ENCODE results near the gene UROC1. TPM values are rescaled to one million over a fixed set of nuclear protein-coding genes. Genes with fewer than 3 reads are reported as not detected.

The UROC1 gene
- total RNA-seq, 1 experiment from 2014 or later = not detected

DNA sequence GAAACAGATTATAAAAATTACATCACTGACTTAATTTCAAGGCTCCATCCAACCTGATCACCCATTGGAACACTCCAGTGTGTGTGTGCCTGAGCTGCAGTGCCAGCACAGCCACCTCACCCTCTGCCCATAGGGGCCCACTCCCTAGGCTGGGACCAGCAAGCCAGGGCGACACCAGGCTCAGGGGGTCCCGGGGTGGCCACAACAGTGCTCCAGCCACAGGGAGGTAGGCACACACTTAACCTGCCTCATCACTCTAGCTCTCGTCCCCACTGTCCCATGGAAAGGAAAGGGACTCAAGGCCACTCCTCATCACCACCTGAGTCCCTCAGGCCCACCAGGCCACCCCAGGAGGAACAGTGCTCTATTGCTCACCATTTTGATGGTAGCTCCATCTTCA is 66.8 kb downstream of the UROC1 start:
- Histone ChIP-seq H3K36me3 (ENCODE audit: insufficient read depth, low read length, poor library complexity, severe bottlenecking) (peaks cover 56% of the 10 kb centered on the region), H3K9me3 (ENCODE audit: low read depth, low read length, poor library complexity, severe bottlenecking) (no peaks in the 10 kb centered on the region), H3K4me3 (ENCODE audit: low read depth, low read length, poor library complexity, severe bottlenecking) (no peak overlapping the region), H3K27ac (ENCODE audit: low read depth, low read length, poor library complexity, severe bottlenecking) (no peak overlapping the region), H3K4me1 (ENCODE audit: insufficient read depth, low read length, poor library complexity, severe bottlenecking) (no peaks in the 10 kb centered on the region), H3K27me3 (replicated peaks; ENCODE audit: insufficient read depth, low read depth, low read length, poor library complexity) (no peaks in the 10 kb centered on the region)
- ChIA-PET POLR2A (ENCODE audit: low non-redundant PET) (no interaction called here), CTCF (no interaction called here)
- DNase-seq (ENCODE audit: low spot score) = no peak
- intact Hi-C loops (cut with micrococcal nuclease; ENCODE audit: unreplicated experiment) = no loop called here
- TF ChIP-seq EZH2 (IDR thresholded peaks at IDR 0.05; ENCODE audit: borderline replicate concordance, low read depth, low read length, poor library complexity, severe bottlenecking) = no peak
- TF ChIP-seq, protein P1, sequence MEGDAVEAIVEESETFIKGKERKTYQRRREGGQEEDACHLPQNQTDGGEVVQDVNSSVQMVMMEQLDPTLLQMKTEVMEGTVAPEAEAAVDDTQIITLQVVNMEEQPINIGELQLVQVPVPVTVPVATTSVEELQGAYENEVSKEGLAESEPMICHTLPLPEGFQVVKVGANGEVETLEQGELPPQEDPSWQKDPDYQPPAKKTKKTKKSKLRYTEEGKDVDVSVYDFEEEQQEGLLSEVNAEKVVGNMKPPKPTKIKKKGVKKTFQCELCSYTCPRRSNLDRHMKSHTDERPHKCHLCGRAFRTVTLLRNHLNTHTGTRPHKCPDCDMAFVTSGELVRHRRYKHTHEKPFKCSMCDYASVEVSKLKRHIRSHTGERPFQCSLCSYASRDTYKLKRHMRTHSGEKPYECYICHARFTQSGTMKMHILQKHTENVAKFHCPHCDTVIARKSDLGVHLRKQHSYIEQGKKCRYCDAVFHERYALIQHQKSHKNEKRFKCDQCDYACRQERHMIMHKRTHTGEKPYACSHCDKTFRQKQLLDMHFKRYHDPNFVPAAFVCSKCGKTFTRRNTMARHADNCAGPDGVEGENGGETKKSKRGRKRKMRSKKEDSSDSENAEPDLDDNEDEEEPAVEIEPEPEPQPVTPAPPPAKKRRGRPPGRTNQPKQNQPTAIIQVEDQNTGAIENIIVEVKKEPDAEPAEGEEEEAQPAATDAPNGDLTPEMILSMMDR (conservative IDR thresholded peaks at IDR 0.05; ENCODE audit: low read depth, low read length) = no peak
- no TSS peak for BruUV-seq (replicated peaks)

DNA sequence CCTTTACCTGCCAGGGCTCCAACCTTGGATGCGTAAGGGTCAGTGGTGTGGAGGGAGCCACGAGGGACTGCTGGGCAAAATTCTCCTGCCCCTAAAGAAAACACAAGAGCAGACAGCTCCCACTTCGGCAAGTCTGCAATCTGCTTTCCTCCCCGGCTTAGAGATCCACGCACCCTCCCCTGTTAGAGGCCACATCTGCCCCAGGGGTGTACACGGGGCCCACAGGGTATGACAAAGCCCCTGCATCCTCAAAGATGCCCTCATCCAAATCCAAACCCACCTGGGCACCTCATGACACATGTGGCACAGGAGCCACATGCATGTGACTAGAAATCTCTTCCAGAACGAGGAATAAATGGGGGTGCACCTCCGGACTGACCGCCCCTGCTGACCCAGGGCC is 67.4 kb downstream of the UROC1 start:
- H3K27me3 ChIP-seq (replicated peaks; ENCODE audit: insufficient read depth, low read depth, low read length, poor library complexity) = no peaks in the 10 kb centered on the region
- no peak overlapping the region for H3K4me3 ChIP-seq (ENCODE audit: low read depth, low read length, poor library complexity, severe bottlenecking)
- POLR2A ChIA-PET (ENCODE audit: low non-redundant PET) = no interaction called here
- CTCF ChIA-PET = no interaction called here
- no peak for DNase-seq (ENCODE audit: low spot score)
- no peak for TF ChIP-seq EZH2 (IDR thresholded peaks at IDR 0.05; ENCODE audit: borderline replicate concordance, low read depth, low read length, poor library complexity, severe bottlenecking)
- TF ChIP-seq, protein P1 (conservative IDR thresholded peaks at IDR 0.05; ENCODE audit: low read depth, low read length) = no peak
- peaks cover 52% of the 10 kb centered on the region for H3K36me3 ChIP-seq (ENCODE audit: insufficient read depth, low read length, poor library complexity, severe bottlenecking)
- H3K27ac ChIP-seq (ENCODE audit: low read depth, low read length, poor library complexity, severe bottlenecking) = no peak overlapping the region
- no TSS peak for BruUV-seq (replicated peaks)
- intact Hi-C loops (cut with micrococcal nuclease; ENCODE audit: unreplicated experiment) = no loop called here
- no peaks in the 10 kb centered on the region for H3K9me3 ChIP-seq (ENCODE audit: low read depth, low read length, poor library complexity, severe bottlenecking)
- no peaks in the 10 kb centered on the region for H3K4me1 ChIP-seq (ENCODE audit: insufficient read depth, low read length, poor library complexity, severe bottlenecking)

DNA sequence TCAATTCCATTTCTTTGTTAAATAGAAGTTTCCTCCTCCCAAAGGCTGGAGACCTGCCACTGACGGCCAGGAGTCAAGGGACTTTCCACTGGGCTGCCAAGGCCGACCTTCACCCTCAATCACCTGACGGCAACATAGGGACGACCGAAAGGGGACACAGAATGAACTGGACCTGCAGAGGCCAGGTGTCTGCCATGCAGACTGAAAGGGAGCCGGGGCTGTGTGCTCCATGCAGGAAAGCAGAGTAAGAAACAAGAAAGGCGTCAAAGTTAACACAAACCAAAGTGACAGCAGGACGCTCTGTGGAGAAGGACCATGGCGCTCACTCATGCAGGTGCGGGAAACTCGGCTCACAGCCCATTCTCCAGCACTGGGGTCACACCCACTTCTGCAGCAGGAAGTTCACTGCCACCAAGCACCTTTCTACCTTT is 67.9 kb downstream of the UROC1 start:
- POLR2A ChIA-PET (ENCODE audit: low non-redundant PET) = no interaction called here
- no TSS peak for BruUV-seq (replicated peaks)
- DNase-seq (ENCODE audit: low spot score) = no peak
- intact Hi-C loops (cut with micrococcal nuclease; ENCODE audit: unreplicated experiment) = no loop called here
- H3K4me1 ChIP-seq (ENCODE audit: insufficient read depth, low read length, poor library complexity, severe bottlenecking) = no peaks in the 10 kb centered on the region
- H3K27me3 ChIP-seq (replicated peaks; ENCODE audit: insufficient read depth, low read depth, low read length, poor library complexity) = no peaks in the 10 kb centered on the region
- H3K27ac ChIP-seq (ENCODE audit: low read depth, low read length, poor library complexity, severe bottlenecking) = no peak overlapping the region
- H3K36me3 ChIP-seq (ENCODE audit: insufficient read depth, low read length, poor library complexity, severe bottlenecking) = peaks cover 46% of the 10 kb centered on the region
- no peak overlapping the region for H3K4me3 ChIP-seq (ENCODE audit: low read depth, low read length, poor library complexity, severe bottlenecking)
- no peaks in the 10 kb centered on the region for H3K9me3 ChIP-seq (ENCODE audit: low read depth, low read length, poor library complexity, severe bottlenecking)
- no peak for TF ChIP-seq EZH2 (IDR thresholded peaks at IDR 0.05; ENCODE audit: borderline replicate concordance, low read depth, low read length, poor library complexity, severe bottlenecking)
- TF ChIP-seq, protein P1 (conservative IDR thresholded peaks at IDR 0.05; ENCODE audit: low read depth, low read length) = no peak
- CTCF ChIA-PET = no interaction called here
